HCT116 (cell line): Measurements from ENCODE around the gene AADACL3. TPM values are rescaled to one million over a fixed set of nuclear protein-coding genes. Genes with fewer than 3 reads are reported as not detected.
"Not testable (repeated sequence)": the region's sequence is repeated elsewhere in the genome, so short reads cannot be mapped to it uniquely, and the experiment has no call there.

ENCODE experiments used
- ATAC-seq: fragments of 200-7000 bp; cut with Tn5 transposase; 2 replicates; pipeline ENCODE4 v1.9.1; 2020; ENCODE audit warnings: mild to moderate bottlenecking, moderate library complexity
- BruUV-seq: library from RNA; stranded (reverse); fragments of 400-500 nt; replicated peaks from 2 replicates; lab custom pipeline; 2021; lab: Mats Ljungman, UMichigan
- CTCF ChIA-PET: fragments of 300-600 bp; sonication (Branson Sonifier 250); formaldehyde crosslinking; loops from one replicate; lab custom pipeline; 2021; ENCODE audit warnings: antibody characterized with exemption; lab: Charles Lee
- POLR2A ChIA-PET: fragments of 300-600, 350-600 bp; sonication (Branson Sonifier 250); formaldehyde crosslinking; loops from one replicate; lab custom pipeline; 2021; ENCODE audit warnings: antibody characterized with exemption; lab: Charles Lee
- RAD21 ChIA-PET, 2 experiments: fragments of 300-600 bp; sonication (Branson Sonifier 250); formaldehyde crosslinking; loops; one replicate each; lab custom pipeline; 2023; ENCODE audit warnings: low total read pairs in 2 of 2; ENCODE audit not compliant: uncharacterized antibody in 2 of 2, unreplicated experiment in 2 of 2, low non-redundant PET in 1 of 2; lab: Charles Lee
- DNase-seq: peaks from one replicate; pipeline ENCODE4 v3.0.0-alpha.2; 2010; ENCODE audit warnings: low read depth, low spot score
- H2AFZ ChIP-seq: fragments of 200-600 bp; shearing (Covaris generic), sonication (generic); 2 replicates; pipeline ENCODE4 v1.6.1; 2017; ENCODE audit warnings: low read depth, mixed run types, mixed read lengths, antibody characterized with exemption, low read length; ENCODE audit not compliant: poor library complexity, severe bottlenecking
- H3K27ac ChIP-seq: 2 replicates; pipeline ENCODE4 v1.5.1; 2012; ENCODE audit warnings: low read depth, low read length
- H3K27me3 ChIP-seq: fragments of 200-600 bp; sonication (generic); 2 replicates; pipeline ENCODE4 v1.6.1; 2016; ENCODE audit warnings: mixed run types, low read length, mixed read lengths; ENCODE audit not compliant: insufficient read depth
- H3K36me3 ChIP-seq, 2 experiments: fragments of 200-500 bp in 1 of 2; fragments of 200-600 bp in 1 of 2; sonication (Bioruptor generic) in 1 of 2; sonication (generic) in 1 of 2; 2 replicates each; pipeline versions ENCODE4 v1.5.1 to v1.6.1; 2014 to 2016; ENCODE audit warnings: low read length in 2 of 2, inconsistent platforms in 1 of 2, mixed read lengths in 1 of 2, mixed run types in 1 of 2; ENCODE audit not compliant: insufficient read depth in 2 of 2, control insufficient read depth in 1 of 2
- H3K4me1 ChIP-seq, 2 experiments: fragments of 200-600 bp in 1 of 2; sonication (generic) in 1 of 2; 2 replicates each; pipeline versions ENCODE4 v1.5.1 to v1.6.1; 2012 to 2017; ENCODE audit warnings: low read length in 2 of 2, inconsistent platforms in 1 of 2, mild to moderate bottlenecking in 1 of 2, mixed read lengths in 1 of 2, mixed run types in 1 of 2, moderate library complexity in 1 of 2; ENCODE audit not compliant: insufficient read depth in 2 of 2, control insufficient read depth in 1 of 2
- H3K4me2 ChIP-seq: fragments of 200-600 bp; sonication (generic); 2 replicates; pipeline ENCODE4 v1.6.1; 2017; ENCODE audit warnings: mixed run types, low read length, mixed read lengths
- H3K4me3 ChIP-seq, 2 experiments: fragments of 200-600 bp in 1 of 2; sonication (generic) in 1 of 2; replicated peaks in 1 of 2; 2 replicates each; pipeline ENCODE4 v1.5.1; 2011 to 2016; ENCODE audit warnings: low read length in 2 of 2, control low read depth in 1 of 2, low read depth in 1 of 2, mild to moderate bottlenecking in 1 of 2, mixed read lengths in 1 of 2, mixed run types in 1 of 2
- H3K79me2 ChIP-seq: fragments of 200-600 bp; sonication (generic); 2 replicates; pipeline ENCODE4 v1.6.1; 2017; ENCODE audit warnings: mild to moderate bottlenecking, mixed run types, low read length, moderate library complexity, mixed read lengths; ENCODE audit not compliant: insufficient read depth
- H3K9ac ChIP-seq: fragments of 200-600 bp; sonication (generic); 2 replicates; pipeline ENCODE4 v1.6.1; 2016; ENCODE audit warnings: low read length, mixed read lengths
- H3K9me2 ChIP-seq: fragments of 200-600 bp; sonication (generic), shearing (Covaris generic); 2 replicates; pipeline ENCODE4 v1.6.1; 2017; ENCODE audit warnings: mixed run types, mild to moderate bottlenecking, moderate library complexity; ENCODE audit not compliant: insufficient read depth
- H3K9me3 ChIP-seq, 2 experiments: fragments of 200-500 bp in 1 of 2; fragments of 200-600 bp in 1 of 2; sonication (Bioruptor generic) in 1 of 2; sonication (generic) in 1 of 2; 2 replicates each; pipeline ENCODE4 v1.6.1; 2014 to 2017; ENCODE audit warnings: low read length in 2 of 2, mixed read lengths in 2 of 2, inconsistent platforms in 1 of 2, low read depth in 1 of 2, mild to moderate bottlenecking in 1 of 2, mixed run types in 1 of 2, moderate library complexity in 1 of 2; ENCODE audit not compliant: control insufficient read depth in 1 of 2, insufficient read depth in 1 of 2
- H4K20me1 ChIP-seq: fragments of 200-600 bp; sonication (generic), shearing (Covaris generic); 2 replicates; pipeline ENCODE4 v1.6.1; 2017; ENCODE audit warnings: mixed run types, mild to moderate bottlenecking, moderate library complexity; ENCODE audit not compliant: insufficient read depth
- CBX3 ChIP-seq: IDR thresholded peaks from 2 replicates; pipeline ENCODE4 v1.6.1; 2012; ENCODE audit warnings: low read depth
- CEBPB ChIP-seq: IDR thresholded peaks from 2 replicates; pipeline ENCODE4 v1.6.1; 2012; ENCODE audit warnings: low read depth
- CTCF ChIP-seq, 3 experiments: fragments of 200-600 bp in 1 of 3; sonication (generic) in 1 of 3; IDR thresholded peaks in 2 of 3; conservative IDR thresholded peaks in 1 of 3; 2 replicates each; pipeline ENCODE4 v1.5.1; 2012 to 2017; ENCODE audit warnings: low read depth in 2 of 3, low read length in 2 of 3, antibody characterized with exemption in 1 of 3, borderline replicate concordance in 1 of 3, control low read depth in 1 of 3, mild to moderate bottlenecking in 1 of 3, mixed read lengths in 1 of 3, mixed run types in 1 of 3, moderate library complexity in 1 of 3; ENCODE audit not compliant: insufficient read depth in 1 of 3
- EZH2 ChIP-seq: fragments of 200-600 bp; sonication (generic); IDR thresholded peaks from 2 replicates; pipeline ENCODE4 v1.6.1; 2017; ENCODE audit warnings: antibody characterized with exemption, mixed run types
- EZH2phosphoT487 ChIP-seq: fragments of 200-600 bp; IDR thresholded peaks from 2 replicates; pipeline ENCODE4 v1.6.1; 2018; ENCODE audit warnings: antibody characterized with exemption, borderline replicate concordance
- RAD21 ChIP-seq: IDR thresholded peaks from 2 replicates; pipeline ENCODE4 v1.6.1; 2012; ENCODE audit warnings: low read depth, mild to moderate bottlenecking
- SP1 ChIP-seq: IDR thresholded peaks from 2 replicates; pipeline ENCODE4 v1.6.1; 2012; ENCODE audit warnings: low read depth
- TCF7L2 ChIP-seq: IDR thresholded peaks from 2 replicates; pipeline ENCODE4 v1.7.0; 2011; ENCODE audit warnings: borderline replicate concordance, inconsistent platforms; ENCODE audit not compliant: insufficient read depth, insufficient read length; ENCODE audit errors: extremely low read depth
- ZNF274 ChIP-seq: fragments of 200-500 bp; sonication (Bioruptor generic); IDR thresholded peaks from 2 replicates; pipeline ENCODE4 v1.6.1; 2014; ENCODE audit warnings: mild to moderate bottlenecking, low read depth, low read length, inconsistent platforms
- intact Hi-C: fragments of 100-400 bp; cut with micrococcal nuclease; formaldehyde crosslinking; loops from 2 replicates; pipeline ENCODE4 v1.10.0; 2022
- total RNA-seq: library from RNA; stranded (reverse); gene quantifications from one replicate; pipeline ENCODE4 v1.2.1, GENCODE V29; 2021; ENCODE audit not compliant: unreplicated experiment

AADACL3 gene
- total RNA-seq, 1 experiment from 2014 or later, result not detected

- no peak for TF ChIP-seq CTCF (IDR thresholded peaks at IDR 0.05 in 2 of 3, conservative IDR thresholded peaks at IDR 0.05 in 1 of 3; ENCODE audit: borderline replicate concordance in 1 of 3, insufficient read depth in 1 of 3, low read depth in 2 of 3, low read length in 2 of 3)
- no peak for TF ChIP-seq CEBPB
- no peak for TF ChIP-seq RAD21
- TF ChIP-seq CBX3, result no peak
Measured at GRCh38 chr1:12730156-12730555, 14.2 kb downstream of the AADACL3 start (continued).

- H2AFZ ChIP-seq, intact Hi-C loops, H3K9me2 ChIP-seq, H3K9ac ChIP-seq, H4K20me1 ChIP-seq, CTCF ChIA-PET, H3K4me1 ChIP-seq, H3K4me3 ChIP-seq, H3K9me3 ChIP-seq, ATAC-seq, H3K79me2 ChIP-seq, H3K4me2 ChIP-seq, POLR2A ChIA-PET, H3K36me3 ChIP-seq, BruUV-seq, H3K27ac ChIP-seq, DNase-seq, RAD21 ChIA-PET: not testable (repeated sequence)
- peaks cover 17% of the 10 kb centered on the region for H3K27me3 ChIP-seq
Measured at GRCh38 chr1:12731084-12731483, 15.2 kb downstream of the AADACL3 start.

GRCh38 chr1:12734651-12735050, 18.7 kb downstream of the AADACL3 start:
- Histone ChIP-seq H3K27ac (no peak overlapping the region), H4K20me1 (no peaks in the 10 kb centered on the region), H2AFZ (no peak overlapping the region), H3K4me1 (no peaks in the 10 kb centered on the region), H3K9me2 (no peaks in the 10 kb centered on the region), H3K9me3 (peaks cover 0 to 2% of the 10 kb centered on the region in 2 experiments; a peak in 2 of 4 replicates), H3K79me2 (no peaks in the 10 kb centered on the region), H3K4me2 (no peak overlapping the region), H3K27me3 (peaks cover 22% of the 10 kb centered on the region), H3K4me3 (no peak overlapping the region), H3K36me3 (no peaks in the 10 kb centered on the region), H3K9ac (no peak overlapping the region)
- TF ChIP-seq EZH2phosphoT487 (no peak), SP1 (no peak), EZH2 (no peak), ZNF274 (no peak), TCF7L2 (no peak)
- CTCF ChIA-PET, result no interaction called here
- ATAC-seq (no peak), DNase-seq (no peak)
- RAD21 ChIA-PET, result no interaction called here
- no TSS peak for BruUV-seq
- intact Hi-C loops, result no loop called here
- POLR2A ChIA-PET, result no interaction called here
